Measurements from ENCODE around the gene ING5. TPM values are rescaled to one million over a fixed set of nuclear protein-coding genes. Genes with fewer than 3 reads are reported as not detected.
"Not testable (repeated sequence)": the region's sequence is repeated elsewhere in the genome, so short reads cannot be mapped to it uniquely, and the experiment has no call there.

ING5 gene
- total RNA-seq, 8 experiments from 2014 or later: 18.3 to 42.3 (median 28.3) TPM

- Histone ChIP-seq H3K27ac (no peak overlapping the region), H3K4me1 (replicated peaks in 1 of 2) (no peaks in the 10 kb centered on the region), H3K4me3 (no peak overlapping the region)
- WGBS, 10 experiments: 86 to 95% (median 90%) methylated on average over 4 of the region's 14 CpGs; no CpG with 5 or more reads in 7 of the 10 experiments
- in situ Hi-C loops (cut with MboI; ENCODE audit: low pct_unique_long_range_greater_than_20kb in 2 of 9, low sequenced_read_pairs in 9 of 9, unreplicated experiment in 9 of 9): no loop called here
- no peak for ATAC-seq (replicated peaks in 6 of 8)
These were observed 50.4 kb downstream of the ING5 start for GRCh38 chr2:241752253-241752652.

GRCh38 chr2:241752689-241753276 lies 50.9 kb downstream of the ING5 start:
- ATAC-seq (replicated peaks in 6 of 8): no peak
- no peaks in the 10 kb centered on the region for H3K4me1 ChIP-seq (replicated peaks in 1 of 2)
- in situ Hi-C loops (cut with MboI; ENCODE audit: low pct_unique_long_range_greater_than_20kb in 2 of 9, low sequenced_read_pairs in 9 of 9, unreplicated experiment in 9 of 9): no loop called here
- 90 to 100% (median 92%) methylated on average over 1 to 11 of the region's 21 CpGs; no CpG with 5 or more reads in 5 of the 10 experiments for WGBS, 10 experiments
- H3K4me3 ChIP-seq: no peak overlapping the region
- no peak overlapping the region for H3K27ac ChIP-seq

GRCh38 chr2:241753493-241753892 lies 51.7 kb downstream of the ING5 start:
- 95 to 100% (median 96%) methylated on average over 1 to 14 of the region's 17 CpGs; no CpG with 5 or more reads in 6 of the 10 experiments for WGBS, 10 experiments

GRCh38 chr2:241754042-241754441 lies 52.2 kb downstream of the ING5 start:
- no peaks in the 10 kb centered on the region for H3K4me1 ChIP-seq (replicated peaks in 1 of 2)
- ATAC-seq (replicated peaks in 6 of 8): no peak
- H3K27ac ChIP-seq: no peak overlapping the region
- no peak overlapping the region for H3K4me3 ChIP-seq
- 93 to 100% (median 98%) methylated on average over 2 to 7 of the region's 20 CpGs; no CpG with 5 or more reads in 6 of the 10 experiments for WGBS, 10 experiments
- in situ Hi-C loops (cut with MboI; ENCODE audit: low pct_unique_long_range_greater_than_20kb in 2 of 9, low sequenced_read_pairs in 9 of 9, unreplicated experiment in 9 of 9): no loop called here

More at GRCh38 chr2:241753493-241753892, 51.7 kb downstream of the ING5 start:
- in situ Hi-C loops (cut with MboI; ENCODE audit: low pct_unique_long_range_greater_than_20kb in 2 of 9, low sequenced_read_pairs in 9 of 9, unreplicated experiment in 9 of 9): no loop called here
- Histone ChIP-seq H3K27ac (no peak overlapping the region), H3K4me3 (no peak overlapping the region), H3K4me1 (replicated peaks in 1 of 2) (no peaks in the 10 kb centered on the region)
- no peak for ATAC-seq (replicated peaks in 6 of 8)

GRCh38 chr2:241755166-241755565 lies 53.3 kb downstream of the ING5 start:
- peak in 1 of 8 experiments; percentile 6 for ATAC-seq (replicated peaks in 6 of 8)
- in situ Hi-C loops (cut with MboI; ENCODE audit: low pct_unique_long_range_greater_than_20kb in 2 of 9, low sequenced_read_pairs in 9 of 9, unreplicated experiment in 9 of 9): no loop called here
- 94 to 100% (median 96%) methylated on average over 1 to 4 of the region's 18 CpGs; no CpG with 5 or more reads in 7 of the 10 experiments for WGBS, 10 experiments
- Histone ChIP-seq H3K27ac (no peak overlapping the region), H3K4me1 (replicated peaks in 1 of 2) (peaks cover 0 to 3% of the 10 kb centered on the region in 2 donors), H3K4me3 (no peak overlapping the region)

GRCh38 chr2:241755777-241756176 lies 53.9 kb downstream of the ING5 start:
- in situ Hi-C loops (cut with MboI; ENCODE audit: low pct_unique_long_range_greater_than_20kb in 2 of 9, low sequenced_read_pairs in 9 of 9, unreplicated experiment in 9 of 9): no loop called here
- Histone ChIP-seq H3K4me1 (replicated peaks in 1 of 2) (peaks cover 0 to 3% of the 10 kb centered on the region in 2 donors), H3K4me3 (no peak overlapping the region), H3K27ac (no peak overlapping the region)
- WGBS, 10 experiments: 82 to 86% (median 86%) methylated on average over 1 to 11 of the region's 27 CpGs; no CpG with 5 or more reads in 7 of the 10 experiments
- ATAC-seq (replicated peaks in 6 of 8): no peak

- 72 to 100% (median 89%) methylated on average over 4 to 19 of the region's 20 CpGs for WGBS, 10 experiments
- in situ Hi-C loops (cut with MboI; ENCODE audit: low pct_unique_long_range_greater_than_20kb in 2 of 9, low sequenced_read_pairs in 9 of 9, unreplicated experiment in 9 of 9): no loop called here
- Histone ChIP-seq H3K27ac (no peak overlapping the region), H3K4me1 (replicated peaks in 1 of 2) (peaks cover 8 to 9% of the 10 kb centered on the region in 2 donors), H3K4me3 (no peak overlapping the region)
- peak in 3 of 8 experiments; percentile 21 to 67 (median 36) for ATAC-seq (replicated peaks in 6 of 8)
These were observed 57.4 kb downstream of the ING5 start for GRCh38 chr2:241759067-241759807.

GRCh38 chr2:241759893-241760292 lies 58.1 kb downstream of the ING5 start:
- peaks cover 15% of the 10 kb centered on the region in 2 donors for H3K4me1 ChIP-seq (replicated peaks in 1 of 2)
- 75 to 100% (median 100%) methylated on average over 1 to 2 of the region's 16 CpGs; no CpG with 5 or more reads in 4 of the 10 experiments for WGBS, 10 experiments
- ATAC-seq (replicated peaks in 6 of 8); in situ Hi-C loops (cut with MboI; ENCODE audit: low pct_unique_long_range_greater_than_20kb in 2 of 9, low sequenced_read_pairs in 9 of 9, unreplicated experiment in 9 of 9); H3K4me3 ChIP-seq; H3K27ac ChIP-seq: not testable (repeated sequence)

GRCh38 chr2:241760301-241760771 lies 58.5 kb downstream of the ING5 start:
- ATAC-seq (replicated peaks in 6 of 8): no peak
- WGBS, 10 experiments: 90 to 97% methylated on average over 2 to 4 of the region's 17 CpGs; no CpG with 5 or more reads in 8 of the 10 experiments
- H3K4me3 ChIP-seq: no peak overlapping the region
- H3K4me1 ChIP-seq (replicated peaks in 1 of 2): peaks cover 15 to 16% of the 10 kb centered on the region in 2 donors
- H3K27ac ChIP-seq: no peak overlapping the region
- in situ Hi-C loops (cut with MboI; ENCODE audit: low pct_unique_long_range_greater_than_20kb in 2 of 9, low sequenced_read_pairs in 9 of 9, unreplicated experiment in 9 of 9): no loop called here

GRCh38 chr2:241762321-241762932 lies 60.6 kb downstream of the ING5 start:
- in situ Hi-C loops (cut with MboI; ENCODE audit: low pct_unique_long_range_greater_than_20kb in 2 of 9, low sequenced_read_pairs in 9 of 9, unreplicated experiment in 9 of 9): no loop called here
- no peak for ATAC-seq (replicated peaks in 6 of 8)

GRCh38 chr2:241762933-241763369 lies 61.1 kb downstream of the ING5 start:
- peak in 3 of 8 experiments; percentile 40 to 83 (median 78) for ATAC-seq (replicated peaks in 6 of 8)
- in situ Hi-C loops (cut with MboI; ENCODE audit: low pct_unique_long_range_greater_than_20kb in 2 of 9, low sequenced_read_pairs in 9 of 9, unreplicated experiment in 9 of 9): no loop called here

More at GRCh38 chr2:241762321-241762932, 60.6 kb downstream of the ING5 start:
- H3K4me1 ChIP-seq (replicated peaks in 1 of 2): peaks cover 15 to 16% of the 10 kb centered on the region in 2 donors
- H3K27ac ChIP-seq: no peak overlapping the region
- H3K4me3 ChIP-seq: no peak overlapping the region
- WGBS, 10 experiments: 80 to 98% (median 86%) methylated on average over 1 to 12 of the region's 18 CpGs; no CpG with 5 or more reads in 2 of the 10 experiments

GRCh38 chr2:241763551-241764274 lies 61.9 kb downstream of the ING5 start:
- Histone ChIP-seq H3K4me1 (replicated peaks in 1 of 2) (peaks cover 15 to 16% of the 10 kb centered on the region in 2 donors), H3K27ac (no peak overlapping the region), H3K4me3 (no peak overlapping the region)
- WGBS, 10 experiments: 69 to 100% (median 88%) methylated on average over 1 to 10 of the region's 20 CpGs; no CpG with 5 or more reads in 4 of the 10 experiments
- peak in 3 of 8 experiments; percentile 21 to 56 (median 29) for ATAC-seq (replicated peaks in 6 of 8)
- in situ Hi-C loops (cut with MboI; ENCODE audit: low pct_unique_long_range_greater_than_20kb in 2 of 9, low sequenced_read_pairs in 9 of 9, unreplicated experiment in 9 of 9): no loop called here

More at GRCh38 chr2:241762933-241763369, 61.1 kb downstream of the ING5 start:
- peaks cover 15 to 16% of the 10 kb centered on the region in 2 donors for H3K4me1 ChIP-seq (replicated peaks in 1 of 2)
- 67 to 94% (median 83%) methylated on average over 1 to 8 of the region's 13 CpGs; no CpG with 5 or more reads in 3 of the 10 experiments for WGBS, 10 experiments
- no peak overlapping the region for H3K27ac ChIP-seq
- no peak overlapping the region for H3K4me3 ChIP-seq
